ENCODE data around the gene PAAF1.

PAAF1 gene

GRCh38 chr11:73939096-73939495 lies 62.3 kb downstream of the PAAF1 start:
- TF ChIP-seq, protein P1, sequence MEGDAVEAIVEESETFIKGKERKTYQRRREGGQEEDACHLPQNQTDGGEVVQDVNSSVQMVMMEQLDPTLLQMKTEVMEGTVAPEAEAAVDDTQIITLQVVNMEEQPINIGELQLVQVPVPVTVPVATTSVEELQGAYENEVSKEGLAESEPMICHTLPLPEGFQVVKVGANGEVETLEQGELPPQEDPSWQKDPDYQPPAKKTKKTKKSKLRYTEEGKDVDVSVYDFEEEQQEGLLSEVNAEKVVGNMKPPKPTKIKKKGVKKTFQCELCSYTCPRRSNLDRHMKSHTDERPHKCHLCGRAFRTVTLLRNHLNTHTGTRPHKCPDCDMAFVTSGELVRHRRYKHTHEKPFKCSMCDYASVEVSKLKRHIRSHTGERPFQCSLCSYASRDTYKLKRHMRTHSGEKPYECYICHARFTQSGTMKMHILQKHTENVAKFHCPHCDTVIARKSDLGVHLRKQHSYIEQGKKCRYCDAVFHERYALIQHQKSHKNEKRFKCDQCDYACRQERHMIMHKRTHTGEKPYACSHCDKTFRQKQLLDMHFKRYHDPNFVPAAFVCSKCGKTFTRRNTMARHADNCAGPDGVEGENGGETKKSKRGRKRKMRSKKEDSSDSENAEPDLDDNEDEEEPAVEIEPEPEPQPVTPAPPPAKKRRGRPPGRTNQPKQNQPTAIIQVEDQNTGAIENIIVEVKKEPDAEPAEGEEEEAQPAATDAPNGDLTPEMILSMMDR (IDR thresholded peaks at IDR 0.05), result no peak

DNA sequence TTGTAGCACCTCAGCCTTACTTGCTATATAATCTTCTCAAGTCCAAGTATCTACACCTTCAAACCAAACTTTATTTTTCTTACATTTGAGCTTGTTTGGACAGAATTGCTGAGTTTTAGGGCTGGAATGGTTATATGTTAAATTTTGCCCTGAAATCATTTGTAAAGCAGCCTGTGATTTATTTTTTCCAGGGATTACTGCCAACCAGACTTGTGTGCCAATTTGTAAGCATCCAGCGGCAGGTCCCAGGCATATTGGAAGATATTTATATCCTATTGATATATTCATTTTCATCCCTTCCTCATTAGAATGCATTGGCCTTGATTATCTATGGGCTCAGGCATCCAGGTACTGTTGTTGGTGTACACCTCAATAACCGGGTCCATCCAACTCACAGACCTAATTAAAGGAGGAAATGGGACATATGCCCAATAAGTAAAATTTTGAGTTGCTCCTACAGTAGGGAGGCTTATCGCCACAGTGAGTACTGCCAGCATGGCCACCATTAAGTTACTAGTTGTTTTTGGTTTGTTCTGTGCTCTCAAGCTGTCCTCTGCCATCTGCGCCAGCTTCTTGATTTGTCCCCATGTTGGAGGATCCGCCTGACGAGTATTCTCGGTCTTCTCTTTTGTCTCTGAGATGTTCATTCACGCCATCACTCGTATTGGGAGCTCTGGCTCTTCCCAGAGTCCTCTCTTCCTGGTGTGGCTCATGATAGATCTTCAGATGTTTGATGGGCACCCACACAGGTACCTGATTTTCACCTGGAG lies 64.2 kb downstream of the PAAF1 start:
- TF ChIP-seq, protein P1 (IDR thresholded peaks at IDR 0.05), result no peak

DNA sequence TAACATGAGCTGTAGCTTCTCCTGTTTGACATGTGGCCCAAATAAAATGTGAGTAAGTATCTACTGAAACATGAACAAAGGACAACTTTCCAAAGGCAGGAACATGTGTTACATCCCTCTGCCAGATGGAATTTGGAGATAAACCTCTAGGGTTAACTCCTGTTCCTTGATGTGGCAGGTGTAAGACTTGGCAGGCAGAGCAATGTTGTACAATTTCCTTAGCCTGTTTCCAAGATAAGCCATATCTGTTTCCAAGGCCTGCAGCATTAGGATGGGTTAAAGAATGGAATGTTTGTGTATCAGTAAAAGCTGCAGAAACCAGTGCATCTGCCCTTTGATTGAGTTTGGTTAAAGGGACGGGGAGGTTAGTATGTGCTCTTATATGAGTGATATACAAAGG lies 65.2 kb downstream of the PAAF1 start:
- TF ChIP-seq, protein P1 (IDR thresholded peaks at IDR 0.05), result no peak

- TF ChIP-seq, protein P1 (IDR thresholded peaks at IDR 0.05), result no peak
Observed at GRCh38 chr11:73944085-73944484, 67.3 kb downstream of the PAAF1 start.

GRCh38 chr11:73944901-73945300 lies 68.1 kb downstream of the PAAF1 start:
- TF ChIP-seq, protein P1 (IDR thresholded peaks at IDR 0.05), result no peak

DNA sequence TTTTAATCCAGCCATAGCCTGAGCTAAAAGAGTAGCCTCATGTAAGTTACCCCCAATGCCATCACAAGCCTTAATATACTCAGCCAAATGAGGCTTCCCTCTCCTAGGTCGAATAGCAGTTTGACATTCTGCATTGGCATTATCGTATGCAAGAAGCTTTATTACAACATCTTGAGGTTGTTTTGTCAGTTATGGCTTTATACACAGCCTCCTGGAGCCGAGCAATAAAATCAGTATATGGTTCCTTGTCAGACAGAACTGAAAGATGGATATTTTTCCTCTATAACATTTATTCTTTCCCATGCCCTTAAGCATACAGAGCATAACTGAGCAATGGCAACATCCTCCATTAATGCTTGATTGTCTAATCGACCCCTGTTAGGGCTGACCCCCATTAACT lies 68.6 kb downstream of the PAAF1 start:
- TF ChIP-seq, protein P1 (IDR thresholded peaks at IDR 0.05), result no peak

DNA sequence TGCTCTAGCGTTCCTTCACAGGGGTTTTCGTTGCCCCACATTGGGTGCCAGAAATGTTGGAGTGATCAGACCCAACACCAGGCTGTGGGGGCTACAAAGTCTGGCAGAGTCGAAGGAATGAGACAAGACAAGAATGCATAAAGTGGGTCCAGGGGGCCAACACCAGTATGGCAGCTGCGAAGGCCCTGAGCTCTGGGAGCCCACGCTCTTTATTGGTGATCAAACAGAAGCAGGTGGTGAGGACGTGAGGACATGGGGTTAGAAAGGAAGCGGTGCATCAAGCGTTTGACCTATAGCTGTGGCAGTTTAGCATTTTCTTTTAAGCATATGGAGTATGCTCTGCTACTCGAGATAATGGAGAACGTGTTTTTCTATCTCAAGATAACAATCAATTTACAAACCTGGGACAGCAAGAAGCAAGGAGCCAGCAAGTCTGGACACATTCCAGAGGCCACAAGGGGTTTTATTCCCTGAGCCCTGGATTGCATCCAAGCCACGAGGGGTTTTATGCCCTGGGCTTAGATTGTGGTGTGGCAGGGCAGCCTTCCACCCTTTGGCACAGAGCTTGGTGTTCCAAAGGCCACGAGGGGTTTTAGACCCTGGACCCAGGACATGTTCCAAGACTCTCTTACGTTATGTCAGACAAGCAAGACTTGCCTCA lies 70.1 kb downstream of the PAAF1 start:
- TF ChIP-seq, protein P1 (IDR thresholded peaks at IDR 0.05), result no peak

Measured in LNCAP (cell line).